Measurements from ENCODE around the gene PHF2.

The PHF2 gene

GRCh38 chr9:93673839-93674334 is 97.5 kb downstream of the PHF2 start:
- Mint-ChIP-seq H3K4me1 (no peaks in the 10 kb centered on the region), H3K9me3 (no peaks in the 10 kb centered on the region), H3K27ac (no peak overlapping the region), H3K4me3 (no peak overlapping the region), H3K27me3 (ENCODE audit: low read depth) (peaks cover 11% of the 10 kb centered on the region), H3K36me3 (ENCODE audit: low read depth) (peaks cover 17% of the 10 kb centered on the region)
- no peak for TF ChIP-seq CTCF (IDR thresholded peaks at IDR 0.05; ENCODE audit: unreplicated experiment in 3 of 3)

- no peak for TF ChIP-seq CTCF (IDR thresholded peaks at IDR 0.05; ENCODE audit: unreplicated experiment in 3 of 3)
- Mint-ChIP-seq H3K9me3 (no peaks in the 10 kb centered on the region), H3K4me1 (no peaks in the 10 kb centered on the region), H3K27ac (no peak overlapping the region), H3K36me3 (ENCODE audit: low read depth) (peaks cover 17% of the 10 kb centered on the region), H3K4me3 (no peak overlapping the region), H3K27me3 (ENCODE audit: low read depth) (peaks cover 11% of the 10 kb centered on the region)
Measured at GRCh38 chr9:93674580-93675335, 98.4 kb downstream of the PHF2 start.

- H3K4me1 Mint-ChIP-seq, result no peaks in the 10 kb centered on the region
- no peaks in the 10 kb centered on the region for H3K9me3 Mint-ChIP-seq
- peaks cover 17% of the 10 kb centered on the region for H3K36me3 Mint-ChIP-seq (ENCODE audit: low read depth)
Measured at GRCh38 chr9:93675336-93676150, 99.2 kb downstream of the PHF2 start.

GRCh38 chr9:93676310-93677047 is 100.1 kb downstream of the PHF2 start:
- no peaks in the 10 kb centered on the region for H3K9me3 Mint-ChIP-seq
- peaks cover 17% of the 10 kb centered on the region for H3K36me3 Mint-ChIP-seq (ENCODE audit: low read depth)
- H3K27ac Mint-ChIP-seq, result no peak overlapping the region
- no peaks in the 10 kb centered on the region for H3K4me1 Mint-ChIP-seq
- no peak for TF ChIP-seq CTCF (IDR thresholded peaks at IDR 0.05; ENCODE audit: unreplicated experiment in 3 of 3)
- H3K27me3 Mint-ChIP-seq (ENCODE audit: low read depth), result peaks cover 5% of the 10 kb centered on the region
- no peak overlapping the region for H3K4me3 Mint-ChIP-seq

More at GRCh38 chr9:93675336-93676150, 99.2 kb downstream of the PHF2 start:
- no peak for TF ChIP-seq CTCF (IDR thresholded peaks at IDR 0.05; ENCODE audit: unreplicated experiment in 3 of 3)
- Mint-ChIP-seq H3K27ac (no peak overlapping the region), H3K27me3 (ENCODE audit: low read depth) (peaks cover 11% of the 10 kb centered on the region), H3K4me3 (no peak overlapping the region)

- H3K27ac Mint-ChIP-seq, result no peak overlapping the region
- no peak overlapping the region for H3K4me3 Mint-ChIP-seq
- H3K36me3 Mint-ChIP-seq (ENCODE audit: low read depth), result peaks cover 17% of the 10 kb centered on the region
- TF ChIP-seq CTCF (IDR thresholded peaks at IDR 0.05; ENCODE audit: unreplicated experiment in 3 of 3), result no peak
- no peaks in the 10 kb centered on the region for H3K9me3 Mint-ChIP-seq
- H3K27me3 Mint-ChIP-seq (ENCODE audit: low read depth), result peaks cover 9% of the 10 kb centered on the region
- no peaks in the 10 kb centered on the region for H3K4me1 Mint-ChIP-seq
Measured at GRCh38 chr9:93677048-93677571, 100.7 kb downstream of the PHF2 start.
